Thoracic aorta (tissue), 2 donors: Measurements from ENCODE around the gene GSTO1. TPM values are rescaled to one million over a fixed set of nuclear protein-coding genes. Genes with fewer than 3 reads are reported as not detected.
"Not testable (repeated sequence)": the region's sequence is repeated elsewhere in the genome, so short reads cannot be mapped to it uniquely, and the experiment has no call there.

ENCODE experiments used
- ATAC-seq: fragments of 150-250 bp; one replicate; pipeline ENCODE4 v1.8.0; 2017; ENCODE audit warnings: low read depth; ENCODE audit not compliant: insufficient number of reproducible peaks, low FRiP score
- DNase-seq: peaks from one replicate; pipeline ENCODE4 v3.0.0-alpha.2; 2020; ENCODE audit warnings: low spot score
- H3K27ac ChIP-seq, 2 donors: fragments of 200-600 bp; sonication (generic); 1 replicate in 1 of 2; 2 replicates in 1 of 2; pipeline ENCODE4 v1.5.1; 2016; ENCODE audit warnings: mild to moderate bottlenecking in 2 of 2, moderate library complexity in 2 of 2
- H3K27me3 ChIP-seq: fragments of 200-600 bp; sonication (generic); replicated peaks from 2 replicates; pipeline ENCODE4 v1.6.0; 2016; ENCODE audit warnings: mild to moderate bottlenecking; ENCODE audit not compliant: insufficient read depth
- H3K36me3 ChIP-seq: fragments of 200-600 bp; sonication (generic); one replicate; pipeline ENCODE4 v1.5.1; 2016
- H3K4me1 ChIP-seq, 2 donors: fragments of 200-600 bp; sonication (generic); 1 replicate in 1 of 2; 2 replicates in 1 of 2; pipeline versions ENCODE4 v1.5.1 to v1.6.0; 2016; ENCODE audit warnings: low read depth in 2 of 2, mild to moderate bottlenecking in 1 of 2; ENCODE audit not compliant: control insufficient read depth in 1 of 2
- H3K4me3 ChIP-seq: fragments of 200-600 bp; sonication (generic); 2 replicates; pipeline ENCODE4 v1.5.1; 2016; ENCODE audit warnings: mild to moderate bottlenecking
- H3K9me3 ChIP-seq: fragments of 200-600 bp; sonication (generic); 2 replicates; pipeline ENCODE4 v1.5.1; 2016
- CTCF ChIP-seq: fragments of 200-600 bp; sonication (generic); IDR thresholded peaks from one replicate; pipeline ENCODE4 v1.5.1; 2019; ENCODE audit warnings: antibody characterized with exemption
- total RNA-seq, 2 donors: library from RNA; depleted of rRNA; stranded (reverse); fragments of >200 nt; gene quantifications; one replicate each; pipeline versions ENCODE4 v1.1.0 to v1.2.3, GENCODE V29; 2016

Gene GSTO1
- total RNA-seq, 2 donors from 2014 or later = 68.5 to 96.4 TPM

GRCh38 chr10:104233817-104234216 is 20.9 kb upstream of the GSTO1 start:
- Histone ChIP-seq H3K27ac (no peak overlapping the region), H3K36me3 (no peaks in the 10 kb centered on the region), H3K27me3 (no peaks in the 10 kb centered on the region), H3K4me3 (no peak overlapping the region), H3K9me3 (no peaks in the 10 kb centered on the region), H3K4me1 (peaks cover 5 to 6% of the 10 kb centered on the region in 2 donors)
- DNase-seq = no peak
- TF ChIP-seq CTCF = no peak
- no peak for ATAC-seq

GRCh38 chr10:104234934-104235333 is 19.8 kb upstream of the GSTO1 start:
- peaks cover 5 to 6% of the 10 kb centered on the region in 2 donors for H3K4me1 ChIP-seq
- H3K9me3 ChIP-seq = no peaks in the 10 kb centered on the region
- H3K36me3 ChIP-seq = no peaks in the 10 kb centered on the region
- no peak overlapping the region for H3K27ac ChIP-seq
- TF ChIP-seq CTCF = no peak
- H3K4me3 ChIP-seq = no peak overlapping the region
- no peaks in the 10 kb centered on the region for H3K27me3 ChIP-seq
- ATAC-seq = no peak
- no peak for DNase-seq

- TF ChIP-seq CTCF = no peak
- no peak for ATAC-seq
- Histone ChIP-seq H3K9me3 (no peaks in the 10 kb centered on the region), H3K36me3 (no peaks in the 10 kb centered on the region), H3K4me1 (peaks cover 5 to 6% of the 10 kb centered on the region in 2 donors), H3K27ac (no peak overlapping the region), H3K4me3 (no peak overlapping the region), H3K27me3 (no peaks in the 10 kb centered on the region)
- no peak for DNase-seq
Measured at GRCh38 chr10:104235801-104236200, 18.9 kb upstream of the GSTO1 start.

- ATAC-seq (no peak), DNase-seq (no peak)
- Histone ChIP-seq H3K27me3 (no peaks in the 10 kb centered on the region), H3K9me3 (no peaks in the 10 kb centered on the region), H3K4me3 (no peak overlapping the region), H3K4me1 (no peaks in the 10 kb centered on the region), H3K27ac (no peak overlapping the region), H3K36me3 (no peaks in the 10 kb centered on the region)
- TF ChIP-seq CTCF = no peak
Measured at GRCh38 chr10:104240078-104240477, 14.6 kb upstream of the GSTO1 start.

- peaks cover 4% of the 10 kb centered on the region for H3K9me3 ChIP-seq
- no peaks in the 10 kb centered on the region for H3K4me1 ChIP-seq
- no peaks in the 10 kb centered on the region for H3K27me3 ChIP-seq
- H3K4me3 ChIP-seq = no peak overlapping the region
- TF ChIP-seq CTCF = no peak
- H3K27ac ChIP-seq = no peak overlapping the region
- DNase-seq (no peak), ATAC-seq (no peak)
- no peaks in the 10 kb centered on the region for H3K36me3 ChIP-seq
Measured at GRCh38 chr10:104242545-104242944, 12.1 kb upstream of the GSTO1 start.

GRCh38 chr10:104243009-104243408 is 11.7 kb upstream of the GSTO1 start:
- ATAC-seq, H3K4me1 ChIP-seq, H3K36me3 ChIP-seq, H3K27me3 ChIP-seq, H3K27ac ChIP-seq, H3K4me3 ChIP-seq, DNase-seq, H3K9me3 ChIP-seq: not testable (repeated sequence)
